AG04450 (cell line): ENCODE data around the gene MEF2C. TPM values are rescaled to one million over a fixed set of nuclear protein-coding genes. Genes with fewer than 3 reads are reported as not detected.

Experiments used
- CTCF ChIA-PET: fragments of 300-600, 350-600 bp; formaldehyde crosslinking; extraction: SDS; loops from one replicate; lab custom pipeline; 2022; ENCODE audit warnings: antibody characterized with exemption, inconsistent platforms; lab: Charles Lee
- POLR2A ChIA-PET: fragments of 350-600 bp; formaldehyde crosslinking; extraction: SDS; loops from one replicate; lab custom pipeline; 2021; ENCODE audit warnings: antibody characterized with exemption, inconsistent platforms; lab: Yijun Ruan, JAX
- DNase-seq: peaks from one replicate; pipeline ENCODE4 v3.0.0-alpha.2; 2011; ENCODE audit warnings: low read depth, low spot score
- H3K27ac ChIP-seq: one replicate; pipeline ENCODE4 v1.5.1; 2012; ENCODE audit warnings: low read depth, low read length, control low read depth
- H3K27me3 ChIP-seq: one replicate; pipeline ENCODE4 v1.6.0; 2012; ENCODE audit warnings: low read length; ENCODE audit not compliant: control insufficient read depth, insufficient read depth
- H3K4me3 ChIP-seq: 2 replicates; pipeline ENCODE4 v1.5.1; 2011; ENCODE audit warnings: mild to moderate bottlenecking, low read depth, low read length, control low read depth
- H3K9me3 ChIP-seq: 2 replicates; pipeline ENCODE4 v1.5.1; 2012; ENCODE audit warnings: low read length; ENCODE audit not compliant: control insufficient read depth, insufficient read depth
- CTCF ChIP-seq: IDR thresholded peaks from 2 replicates; pipeline ENCODE4 v1.5.1; 2011; ENCODE audit warnings: low read depth, low read length, control low read depth, inconsistent platforms
- polyA plus RNA-seq: library from polyadenylated mRNA; depleted of rRNA; stranded (reverse); fragments of >200 nt; gene quantifications from 2 replicates; pipeline ENCODE4 v1.2.3, GENCODE V29; 2011

MEF2C gene
- polyA plus RNA-seq, 1 experiment, result 3.9 TPM

- H3K27me3 ChIP-seq, result no peaks in the 10 kb centered on the region
- no peak for TF ChIP-seq CTCF
- POLR2A ChIA-PET, result no interaction called here
- H3K4me3 ChIP-seq, result no peak overlapping the region
- H3K27ac ChIP-seq, result no peak overlapping the region
- no peak for DNase-seq
- CTCF ChIA-PET, result no interaction called here
- no peaks in the 10 kb centered on the region for H3K9me3 ChIP-seq
These were observed 5.2 kb downstream of the MEF2C start for GRCh38 chr5:88877826-88878225.

GRCh38 chr5:88876714-88877113 is 6.3 kb downstream of the MEF2C start:
- H3K27ac ChIP-seq, result no peak overlapping the region
- no peak for DNase-seq
- H3K4me3 ChIP-seq, result no peak overlapping the region
- no peaks in the 10 kb centered on the region for H3K9me3 ChIP-seq
- H3K27me3 ChIP-seq, result no peaks in the 10 kb centered on the region
- POLR2A ChIA-PET, result no interaction called here
- TF ChIP-seq CTCF, result no peak
- CTCF ChIA-PET, result interaction anchor here (0.9 kb wide), 1 partner anchor 148 kb away, joined by 3 read pairs; no protein-coding TSS in a partner anchor

GRCh38 chr5:88875341-88876234 is 7.4 kb downstream of the MEF2C start:
- ChIA-PET POLR2A (no interaction called here), CTCF (interaction anchor here (0.7 to 1.2 kb wide), 4 partner anchors 146 to 184 kb away, joined by 3 to 5 read pairs (median 3); no protein-coding TSS in a partner anchor)
- H3K9me3 ChIP-seq, result no peaks in the 10 kb centered on the region
- no peaks in the 10 kb centered on the region for H3K27me3 ChIP-seq
- TF ChIP-seq CTCF, result no peak
- no peak for DNase-seq
- H3K27ac ChIP-seq, result no peak overlapping the region
- no peak overlapping the region for H3K4me3 ChIP-seq

GRCh38 chr5:88873447-88873846 is 9.5 kb downstream of the MEF2C start:
- DNase-seq, result no peak
- CTCF ChIA-PET, result interaction anchor here (0.8 kb wide), 1 partner anchor 1092 kb away, joined by 3 read pairs; no protein-coding TSS in a partner anchor
- Histone ChIP-seq H3K9me3 (no peaks in the 10 kb centered on the region), H3K27me3 (no peaks in the 10 kb centered on the region), H3K27ac (no peak overlapping the region), H3K4me3 (no peak overlapping the region)
- POLR2A ChIA-PET, result no interaction called here
- TF ChIP-seq CTCF, result no peak

GRCh38 chr5:88872971-88873370 is 10.0 kb downstream of the MEF2C start:
- POLR2A ChIA-PET, result no interaction called here
- no peak for DNase-seq
- no peak overlapping the region for H3K4me3 ChIP-seq
- no peaks in the 10 kb centered on the region for H3K9me3 ChIP-seq
- no peaks in the 10 kb centered on the region for H3K27me3 ChIP-seq
- TF ChIP-seq CTCF, result no peak
- no peak overlapping the region for H3K27ac ChIP-seq
- CTCF ChIA-PET, result interaction anchor here (0.8 kb wide), 1 partner anchor 1092 kb away, joined by 3 read pairs; no protein-coding TSS in a partner anchor
